NT2/D1 (cell line): ENCODE results near the gene APOB.

Experiments
- SUZ12 ChIP-seq: IDR thresholded peaks from 2 replicates; pipeline ENCODE4 v1.6.1; 2011; ENCODE audit not compliant: insufficient read length, insufficient read depth; ENCODE audit errors: extremely low read depth
- ZNF274 ChIP-seq: IDR thresholded peaks from 2 replicates; pipeline ENCODE4 v1.6.1; 2011; ENCODE audit warnings: mild to moderate bottlenecking, low read depth, low read length

DNA sequence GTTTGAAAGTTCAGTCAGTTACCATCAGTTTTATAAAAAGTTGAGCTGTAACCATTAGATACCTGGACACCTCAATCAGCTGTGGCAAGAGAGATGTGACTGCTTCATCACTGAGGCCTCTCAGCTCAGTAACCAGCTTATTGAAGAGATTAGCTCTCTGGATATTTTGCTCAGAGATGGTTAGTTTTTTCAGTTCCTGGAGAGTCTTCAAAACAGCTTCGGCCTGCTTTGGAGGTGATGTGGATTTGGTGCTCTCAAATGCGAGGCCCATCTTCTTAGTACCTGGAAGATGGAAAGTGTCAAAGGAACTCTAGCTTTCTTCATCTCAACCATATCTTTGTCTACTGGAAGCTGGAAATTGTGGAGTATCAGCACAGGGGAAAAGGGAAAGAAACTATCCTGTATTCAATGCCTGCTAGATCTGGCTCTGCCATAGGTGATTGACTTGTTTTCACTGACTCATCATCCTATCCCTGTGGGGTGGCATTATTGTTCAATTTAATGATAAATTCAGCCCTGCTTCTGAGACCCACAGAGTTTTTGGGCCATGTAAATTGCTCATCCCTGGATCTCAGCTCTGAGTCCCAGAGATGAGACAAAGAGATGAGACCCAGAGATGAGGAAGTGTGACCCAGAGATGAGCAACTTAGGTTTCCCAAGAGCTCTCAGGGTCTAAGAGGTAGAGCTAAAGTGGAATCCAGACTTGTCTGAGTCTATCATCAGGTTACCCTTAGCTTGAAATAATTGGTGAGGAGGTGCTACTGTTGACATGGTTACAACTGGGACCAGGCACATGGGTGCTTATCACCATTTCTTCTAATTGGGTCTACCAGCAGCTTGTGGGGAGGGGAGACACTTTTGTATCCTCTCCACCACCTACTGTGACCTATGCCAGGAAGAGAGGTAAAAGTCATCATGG is 10.4 kb downstream of the APOB start:
- TF ChIP-seq SUZ12 = no peak
- no peak for TF ChIP-seq ZNF274
